HS-5 (cell line): ENCODE measurements around the gene CFAP54.
"Not testable (repeated sequence)": the region's sequence is repeated elsewhere in the genome, so short reads cannot be mapped to it uniquely, and the experiment has no call there.

Experiments
- DNase-seq: peaks from one replicate; pipeline ENCODE4 v3.0.0-alpha.2; 2012; ENCODE audit warnings: low read depth

The CFAP54 gene

GRCh38 chr12:96478011-96478410 lies 11.4 kb upstream of the CFAP54 start:
- DNase-seq, result no peak

- DNase-seq, result no peak
Measured at GRCh38 chr12:96482086-96482485, 7.3 kb upstream of the CFAP54 start.

DNA sequence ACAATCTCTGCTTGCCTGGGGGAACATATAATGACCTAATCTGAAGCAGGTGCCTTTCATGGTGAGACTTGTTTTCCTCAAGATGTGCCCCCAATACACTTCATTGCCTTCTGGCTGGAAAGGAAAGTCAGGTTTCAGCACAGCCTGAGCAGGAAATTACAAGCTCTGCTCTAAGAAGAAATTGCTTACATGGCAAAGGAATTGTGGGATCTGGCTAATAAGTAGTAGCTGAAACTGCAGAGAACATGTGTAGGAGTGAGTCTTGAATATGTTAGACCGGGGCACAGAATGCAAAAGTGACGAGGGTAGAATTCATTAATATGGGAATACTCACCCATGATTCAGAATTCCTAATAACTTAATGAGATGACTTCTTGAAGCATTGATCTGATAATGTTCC lies 6.3 kb upstream of the CFAP54 start:
- DNase-seq, result no peak

- DNase-seq, result peak; percentile 83
Measured at GRCh38 chr12:96486751-96487613, 2.4 kb upstream of the CFAP54 start.

GRCh38 chr12:96487634-96488033 lies 1.7 kb upstream of the CFAP54 start:
- no peak for DNase-seq

GRCh38 chr12:96493106-96493505 lies 3.7 kb downstream of the CFAP54 start:
- no peak for DNase-seq

DNA sequence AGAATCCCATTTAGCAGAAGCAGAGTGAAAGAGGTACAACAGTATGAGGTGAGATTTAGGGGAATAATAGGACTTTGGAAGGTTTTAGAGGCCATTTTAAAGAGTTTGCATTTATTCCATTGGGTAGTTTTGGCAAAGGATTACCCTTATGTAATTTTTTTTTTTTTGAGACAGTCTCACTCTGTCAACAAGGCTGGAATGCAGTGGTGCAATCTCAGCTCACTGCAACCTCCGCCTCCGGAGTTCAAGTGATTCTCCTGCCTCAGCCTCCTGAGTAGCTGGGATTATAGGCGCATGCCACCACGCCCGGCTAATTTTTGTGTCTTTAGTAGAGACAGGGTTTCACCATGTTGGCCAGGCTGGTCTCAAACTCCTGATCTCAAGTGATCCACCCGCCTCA lies 4.8 kb downstream of the CFAP54 start:
- DNase-seq, result not testable (repeated sequence)

- no peak for DNase-seq
Measured at GRCh38 chr12:96495155-96495554, 5.8 kb downstream of the CFAP54 start.

- DNase-seq, result no peak
Measured at GRCh38 chr12:96495841-96496545, 6.6 kb downstream of the CFAP54 start.

- no peak for DNase-seq
Measured at GRCh38 chr12:96496944-96497343, 7.6 kb downstream of the CFAP54 start.

DNA sequence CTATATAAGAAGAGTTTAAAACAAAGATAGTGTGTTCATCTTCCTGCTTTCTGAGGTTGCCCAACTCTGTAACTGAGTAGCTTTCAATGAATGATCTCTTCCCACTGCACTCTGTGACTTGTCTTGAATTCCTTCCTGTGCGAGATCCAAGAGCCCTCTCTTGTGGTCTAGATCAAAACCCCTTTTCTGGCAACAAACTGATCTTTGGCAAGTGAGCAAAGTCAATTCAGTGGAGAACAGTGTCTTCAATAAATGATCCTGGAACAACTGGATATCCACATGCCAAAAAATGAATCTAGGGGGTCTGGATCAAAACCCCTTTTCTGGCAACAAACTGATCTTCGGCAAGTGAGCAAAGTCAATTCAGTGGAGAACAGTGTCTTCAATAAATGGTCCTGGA lies 8.5 kb downstream of the CFAP54 start:
- no peak for DNase-seq

GRCh38 chr12:96500693-96501092 lies 11.3 kb downstream of the CFAP54 start:
- no peak for DNase-seq

DNA sequence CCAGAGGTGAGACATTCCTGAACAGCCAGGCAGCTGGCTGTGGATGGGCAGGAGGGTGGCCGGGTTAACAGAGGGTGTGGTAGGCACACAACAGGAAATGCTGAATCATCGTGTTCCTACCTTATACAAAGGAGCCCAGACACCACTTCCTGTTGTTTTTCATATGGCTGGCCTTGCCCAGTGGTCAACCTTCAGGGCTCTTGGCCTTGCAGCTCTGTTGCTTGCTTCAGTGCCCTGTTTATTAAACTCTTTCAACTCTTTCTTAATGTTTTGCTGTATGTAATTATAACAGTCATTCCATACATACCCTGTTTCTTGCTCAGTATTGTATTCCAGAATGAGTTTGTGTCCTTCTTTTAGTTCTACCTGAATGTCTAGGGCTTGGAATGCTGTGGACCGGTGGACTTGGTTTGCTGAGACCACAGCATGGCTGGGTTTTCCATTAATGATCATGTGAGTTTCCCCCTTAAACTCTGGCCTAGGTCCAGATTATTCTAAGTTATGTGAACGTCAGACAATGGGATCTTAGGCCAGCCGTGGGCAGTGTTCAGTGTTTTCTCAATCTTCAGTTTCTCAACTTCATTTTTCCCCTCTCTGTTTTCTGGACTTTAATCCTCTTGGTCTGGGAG lies 11.9 kb downstream of the CFAP54 start:
- DNase-seq, result no peak

- DNase-seq, result no peak
Measured at GRCh38 chr12:96501908-96502307, 12.5 kb downstream of the CFAP54 start.

DNA sequence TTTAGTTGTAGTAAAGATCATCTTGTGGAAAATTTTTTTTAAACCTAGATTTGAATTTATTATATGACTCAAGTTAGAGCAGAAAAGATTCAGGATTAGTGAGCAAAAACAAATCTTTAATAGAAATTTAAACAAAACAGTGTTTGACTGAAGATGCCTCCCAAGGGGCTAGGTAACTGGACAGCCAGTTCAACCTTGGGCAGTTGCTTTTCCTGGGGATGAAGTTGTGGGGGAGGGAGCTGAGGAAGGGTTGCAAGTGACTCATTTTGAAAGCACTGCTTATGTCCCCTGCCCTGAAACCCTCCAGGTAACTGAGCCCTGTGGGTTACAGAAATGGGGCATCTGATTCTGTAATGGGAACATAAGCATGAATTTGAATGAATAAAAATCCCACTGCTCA lies 13.1 kb downstream of the CFAP54 start:
- no peak for DNase-seq

DNA sequence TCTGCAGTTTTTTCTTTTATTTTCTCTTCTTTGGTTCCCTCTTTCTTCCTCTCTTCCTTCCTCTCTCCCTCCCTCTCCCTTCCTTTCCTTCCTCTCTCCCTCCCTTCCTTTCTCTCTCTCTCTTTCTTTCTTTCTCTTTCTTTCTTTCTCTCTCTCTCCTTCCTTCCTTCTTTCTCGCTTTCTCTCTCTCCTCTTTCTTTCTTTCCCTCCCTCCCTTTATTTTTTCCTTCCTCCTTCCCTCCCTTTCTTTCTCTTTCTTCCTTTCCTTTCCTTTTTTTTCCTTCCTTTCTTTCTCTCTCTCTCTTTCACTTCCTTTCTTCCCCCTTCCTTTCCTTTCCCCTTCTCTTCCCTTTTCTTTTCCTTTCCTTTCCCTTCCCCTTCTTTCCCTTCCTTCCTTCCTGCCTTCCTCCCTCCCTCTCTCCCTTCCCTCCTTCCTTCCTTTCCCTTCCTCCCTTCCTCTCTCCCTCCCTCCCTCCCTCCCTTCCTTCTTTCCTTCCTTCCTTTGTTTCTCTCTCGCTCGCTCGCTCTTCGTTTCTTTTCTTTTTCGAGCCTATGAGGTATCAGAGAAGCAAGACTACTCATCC lies 13.7 kb downstream of the CFAP54 start:
- DNase-seq, result no peak

GRCh38 chr12:96503976-96504375 lies 14.6 kb downstream of the CFAP54 start:
- DNase-seq, result no peak

GRCh38 chr12:96506776-96507175 lies 17.4 kb downstream of the CFAP54 start:
- no peak for DNase-seq

GRCh38 chr12:96510306-96510764 lies 21.0 kb downstream of the CFAP54 start:
- no peak for DNase-seq

DNA sequence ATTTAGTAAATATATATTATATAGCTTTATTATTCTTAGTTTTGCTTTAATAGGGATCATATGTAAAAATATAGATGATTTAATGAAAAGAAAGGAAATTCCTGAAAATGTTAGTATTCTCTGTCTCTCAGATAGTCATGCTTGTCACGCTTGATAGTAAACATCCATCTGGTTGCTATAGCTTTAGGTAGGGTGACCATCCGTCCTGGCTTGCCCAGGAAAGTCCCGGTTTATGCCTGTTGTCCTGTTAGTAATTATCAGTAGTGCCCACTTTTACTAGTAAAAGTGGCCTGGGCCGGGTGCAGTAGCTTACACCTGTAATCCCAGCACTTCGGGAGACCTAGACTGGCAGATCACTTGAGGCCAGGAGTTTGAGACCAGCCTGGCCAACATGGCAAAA lies 23.8 kb downstream of the CFAP54 start:
- no peak for DNase-seq

- DNase-seq, result no peak
Measured at GRCh38 chr12:96513681-96514080, 24.3 kb downstream of the CFAP54 start.

DNA sequence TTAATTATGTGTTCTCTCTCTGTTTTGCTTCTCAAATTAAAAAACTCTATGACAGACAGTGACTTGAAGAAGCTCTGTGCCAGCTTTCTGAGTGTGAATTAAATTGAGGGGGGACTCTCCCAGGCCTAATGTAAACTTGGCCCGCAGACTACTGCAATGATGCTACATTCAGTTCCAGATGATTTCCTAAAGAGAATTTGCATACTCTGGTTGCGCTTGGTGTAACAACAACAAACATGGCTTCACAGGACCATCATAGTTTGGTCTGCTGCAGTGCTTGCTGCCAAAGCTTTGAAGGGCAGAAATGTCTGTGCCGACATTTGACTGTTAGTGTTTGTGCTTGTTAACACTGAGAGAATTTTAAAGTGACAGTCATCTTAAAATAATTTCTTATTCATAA lies 25.0 kb downstream of the CFAP54 start:
- no peak for DNase-seq
